Testis (tissue), 2 donors: Measurements from ENCODE around the gene SMAD6.

Experiments
- POLR2A ChIP-seq: fragments of 450-650 bp; IDR thresholded peaks from one replicate; pipeline ENCODE4 v1.6.1; 2017; ENCODE audit warnings: antibody characterized with exemption, mild to moderate bottlenecking, moderate library complexity
- TF ChIP-seq, protein P1 (sequence below), 3 experiments: fragments of 450-650 bp in 2 of 3; fragments of 200-600 bp in 1 of 3; sonication (generic) in 1 of 3; IDR thresholded peaks; one replicate each; pipeline ENCODE4 v1.5.1; 2016 to 2019; ENCODE audit warnings: antibody characterized with exemption in 3 of 3, mild to moderate bottlenecking in 2 of 3, moderate library complexity in 1 of 3

DNA sequence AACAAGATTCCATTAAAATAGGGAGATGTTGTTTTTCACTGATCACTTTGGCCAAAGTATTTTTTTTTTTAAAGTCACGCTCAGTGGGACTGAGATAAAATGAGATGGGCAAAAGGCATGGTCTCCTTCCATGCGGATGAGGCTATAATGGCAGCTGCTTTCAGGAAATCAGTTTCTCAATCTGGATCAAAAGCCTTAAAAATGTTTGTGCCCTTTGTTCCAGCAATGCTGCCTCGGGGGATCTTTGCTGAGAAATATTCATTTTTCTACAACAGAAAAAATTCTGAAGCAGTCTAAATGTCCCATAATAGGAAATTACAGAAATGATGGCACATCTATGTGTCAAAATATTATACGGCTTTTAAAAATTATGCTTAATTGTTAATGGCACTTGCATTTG is 97.2 kb downstream of the SMAD6 start:
- TF ChIP-seq, protein P1, sequence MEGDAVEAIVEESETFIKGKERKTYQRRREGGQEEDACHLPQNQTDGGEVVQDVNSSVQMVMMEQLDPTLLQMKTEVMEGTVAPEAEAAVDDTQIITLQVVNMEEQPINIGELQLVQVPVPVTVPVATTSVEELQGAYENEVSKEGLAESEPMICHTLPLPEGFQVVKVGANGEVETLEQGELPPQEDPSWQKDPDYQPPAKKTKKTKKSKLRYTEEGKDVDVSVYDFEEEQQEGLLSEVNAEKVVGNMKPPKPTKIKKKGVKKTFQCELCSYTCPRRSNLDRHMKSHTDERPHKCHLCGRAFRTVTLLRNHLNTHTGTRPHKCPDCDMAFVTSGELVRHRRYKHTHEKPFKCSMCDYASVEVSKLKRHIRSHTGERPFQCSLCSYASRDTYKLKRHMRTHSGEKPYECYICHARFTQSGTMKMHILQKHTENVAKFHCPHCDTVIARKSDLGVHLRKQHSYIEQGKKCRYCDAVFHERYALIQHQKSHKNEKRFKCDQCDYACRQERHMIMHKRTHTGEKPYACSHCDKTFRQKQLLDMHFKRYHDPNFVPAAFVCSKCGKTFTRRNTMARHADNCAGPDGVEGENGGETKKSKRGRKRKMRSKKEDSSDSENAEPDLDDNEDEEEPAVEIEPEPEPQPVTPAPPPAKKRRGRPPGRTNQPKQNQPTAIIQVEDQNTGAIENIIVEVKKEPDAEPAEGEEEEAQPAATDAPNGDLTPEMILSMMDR (IDR thresholded peaks at IDR 0.05) = no peak
- no peak for TF ChIP-seq POLR2A
